ENCODE measurements around the gene LIPC.

LIPC gene

DNA sequence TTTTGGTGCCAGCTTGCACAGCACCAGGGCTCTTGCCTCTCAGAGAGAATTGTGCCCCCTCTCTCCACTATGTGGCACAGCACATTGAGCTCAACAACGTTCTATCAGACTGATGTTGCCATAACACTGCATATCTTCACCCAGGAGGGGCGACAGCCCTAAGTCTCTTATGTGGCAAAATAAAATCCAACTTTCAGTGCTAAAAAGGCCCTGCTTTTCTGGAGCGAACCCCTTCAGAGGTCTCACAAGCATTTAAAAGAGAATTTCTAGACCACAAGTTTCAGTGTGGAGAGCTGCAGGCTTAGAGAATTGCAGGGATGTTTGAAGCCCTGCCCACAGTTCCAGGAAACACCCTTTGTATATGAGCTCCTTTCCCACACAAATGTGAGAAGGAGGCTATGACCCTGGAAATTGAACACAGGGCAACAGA lies 85.5 kb downstream of the LIPC start:
- Histone ChIP-seq H3K9me3 (ENCODE audit: low read length) (no peaks in the 10 kb centered on the region), H3K4me3 (ENCODE audit: low read depth in 1 of 2, low read length in 2 of 2) (no peak overlapping the region), H3K9ac (ENCODE audit: low read length) (no peak overlapping the region), H3K36me3 (ENCODE audit: insufficient read depth, low read length) (no peaks in the 10 kb centered on the region), H3K27ac (ENCODE audit: low read depth, low read length) (no peak overlapping the region), H3K27me3 (ENCODE audit: control insufficient read depth in 1 of 2, insufficient read depth in 2 of 2, low read length in 2 of 2) (no peaks in the 10 kb centered on the region), H3K4me1 (ENCODE audit: insufficient read depth, low read length) (peaks cover 4% of the 10 kb centered on the region)

DNA sequence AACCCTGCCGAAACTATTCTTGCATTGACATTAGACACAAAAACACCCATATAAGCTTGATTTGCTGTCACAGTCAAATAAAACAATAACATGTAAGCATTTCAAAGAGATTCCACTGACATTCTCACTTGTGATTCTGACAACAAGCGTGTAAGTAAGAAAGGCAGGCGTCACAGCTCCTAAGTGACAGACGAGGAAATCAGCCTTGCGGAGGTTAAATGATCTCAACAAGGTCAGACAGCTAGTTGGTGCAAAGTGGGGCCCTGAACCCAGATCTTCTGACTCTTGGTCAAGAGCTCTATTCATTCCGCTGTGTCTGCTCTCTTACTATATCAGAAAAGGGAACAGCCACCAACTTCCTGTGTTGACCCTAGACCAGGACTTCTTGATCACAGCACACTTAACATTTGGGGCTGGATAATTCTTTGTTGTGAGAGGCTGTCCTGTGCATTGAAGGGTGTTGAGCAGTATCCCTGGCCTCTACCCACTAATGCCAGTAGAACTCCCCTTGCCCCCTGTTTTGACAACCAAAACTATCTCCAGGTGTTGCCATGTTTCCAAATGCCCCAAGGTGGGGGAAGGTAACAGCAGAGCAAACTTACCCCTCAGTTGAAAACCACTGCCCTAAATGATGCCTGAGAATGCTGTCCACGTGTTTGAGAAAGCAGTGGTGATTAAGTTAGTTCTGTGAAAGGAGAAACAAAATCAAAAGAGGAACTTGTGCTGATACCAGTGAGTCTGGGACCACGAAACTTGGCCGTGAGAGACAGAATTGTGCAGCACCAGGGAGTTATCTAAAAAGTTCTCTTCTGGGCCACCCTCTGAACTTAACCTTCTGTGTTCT lies 86.1 kb downstream of the LIPC start:
- no peaks in the 10 kb centered on the region for H3K9me3 ChIP-seq (ENCODE audit: low read length)
- no peaks in the 10 kb centered on the region for H3K36me3 ChIP-seq (ENCODE audit: insufficient read depth, low read length)
- H3K27me3 ChIP-seq (ENCODE audit: control insufficient read depth in 1 of 2, insufficient read depth in 2 of 2, low read length in 2 of 2) = no peaks in the 10 kb centered on the region
- H3K27ac ChIP-seq (ENCODE audit: low read depth, low read length) = no peak overlapping the region
- peaks cover 9% of the 10 kb centered on the region for H3K4me1 ChIP-seq (ENCODE audit: insufficient read depth, low read length)
- no peak overlapping the region for H3K4me3 ChIP-seq (ENCODE audit: low read depth in 1 of 2, low read length in 2 of 2)
- no peak overlapping the region for H3K9ac ChIP-seq (ENCODE audit: low read length)

GRCh38 chr15:58518626-58519025 lies 86.8 kb downstream of the LIPC start:
- peaks cover 9% of the 10 kb centered on the region for H3K4me1 ChIP-seq (ENCODE audit: insufficient read depth, low read length)
- no peak overlapping the region for H3K4me3 ChIP-seq (ENCODE audit: low read depth in 1 of 2, low read length in 2 of 2)
- no peaks in the 10 kb centered on the region for H3K36me3 ChIP-seq (ENCODE audit: insufficient read depth, low read length)
- no peak overlapping the region for H3K27ac ChIP-seq (ENCODE audit: low read depth, low read length)
- H3K27me3 ChIP-seq (ENCODE audit: control insufficient read depth in 1 of 2, insufficient read depth in 2 of 2, low read length in 2 of 2) = no peaks in the 10 kb centered on the region
- no peaks in the 10 kb centered on the region for H3K9me3 ChIP-seq (ENCODE audit: low read length)
- H3K9ac ChIP-seq (ENCODE audit: low read length) = no peak overlapping the region

DNA sequence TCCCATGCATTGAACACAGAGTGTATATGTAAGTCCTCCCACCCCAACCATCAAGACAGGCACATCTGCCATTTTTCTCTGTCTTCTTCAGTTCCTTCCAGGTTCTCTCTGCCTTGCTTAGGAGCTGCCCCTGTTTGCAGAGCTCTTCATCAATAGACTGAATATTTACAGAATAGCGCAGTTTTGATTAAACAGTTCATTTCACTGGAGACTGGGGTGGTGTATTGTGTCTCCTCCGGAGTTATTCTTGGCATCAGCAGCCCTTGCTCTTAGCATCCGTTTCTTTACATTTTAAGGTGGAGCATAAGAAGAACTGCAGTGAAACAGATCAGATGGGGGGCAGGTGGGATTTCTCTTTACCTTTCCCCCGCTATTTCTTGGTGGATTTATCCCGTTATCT lies 87.7 kb downstream of the LIPC start:
- no peak overlapping the region for H3K27ac ChIP-seq (ENCODE audit: low read depth, low read length)
- peaks cover 9% of the 10 kb centered on the region for H3K4me1 ChIP-seq (ENCODE audit: insufficient read depth, low read length)
- H3K27me3 ChIP-seq (ENCODE audit: control insufficient read depth in 1 of 2, insufficient read depth in 2 of 2, low read length in 2 of 2) = no peaks in the 10 kb centered on the region
- H3K4me3 ChIP-seq (ENCODE audit: low read depth in 1 of 2, low read length in 2 of 2) = no peak overlapping the region
- H3K9ac ChIP-seq (ENCODE audit: low read length) = no peak overlapping the region
- H3K36me3 ChIP-seq (ENCODE audit: insufficient read depth, low read length) = no peaks in the 10 kb centered on the region
- no peaks in the 10 kb centered on the region for H3K9me3 ChIP-seq (ENCODE audit: low read length)

- no peak overlapping the region for H3K27ac ChIP-seq (ENCODE audit: low read depth, low read length)
- no peak overlapping the region for H3K9ac ChIP-seq (ENCODE audit: low read length)
- no peaks in the 10 kb centered on the region for H3K27me3 ChIP-seq (ENCODE audit: control insufficient read depth in 1 of 2, insufficient read depth in 2 of 2, low read length in 2 of 2)
- peaks cover 9% of the 10 kb centered on the region for H3K4me1 ChIP-seq (ENCODE audit: insufficient read depth, low read length)
- H3K4me3 ChIP-seq (ENCODE audit: low read depth in 1 of 2, low read length in 2 of 2) = no peak overlapping the region
- H3K9me3 ChIP-seq (ENCODE audit: low read length) = no peaks in the 10 kb centered on the region
- no peaks in the 10 kb centered on the region for H3K36me3 ChIP-seq (ENCODE audit: insufficient read depth, low read length)
These were observed 88.7 kb downstream of the LIPC start for GRCh38 chr15:58520464-58520863.

DNA sequence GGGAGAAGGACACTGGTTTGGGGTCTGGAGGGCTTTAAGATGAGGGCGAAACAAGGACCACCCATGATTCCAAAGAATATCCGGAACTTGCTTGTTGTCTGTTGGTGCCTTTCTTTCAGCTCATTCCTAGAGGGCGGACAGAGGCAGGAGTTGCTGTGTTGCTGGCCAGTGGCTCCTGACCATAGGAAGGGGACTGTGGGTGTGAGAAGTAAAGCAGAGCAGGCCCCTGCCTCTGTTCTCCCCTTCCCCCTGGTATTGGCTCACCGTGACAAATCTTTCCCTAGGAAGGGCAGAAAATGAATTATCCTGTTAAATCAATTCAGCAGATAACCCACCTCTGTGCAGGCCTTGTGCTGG lies 89.1 kb downstream of the LIPC start:
- Histone ChIP-seq H3K9me3 (ENCODE audit: low read length) (no peaks in the 10 kb centered on the region), H3K27ac (ENCODE audit: low read depth, low read length) (no peak overlapping the region), H3K9ac (ENCODE audit: low read length) (no peak overlapping the region), H3K4me3 (ENCODE audit: low read depth in 1 of 2, low read length in 2 of 2) (no peak overlapping the region), H3K4me1 (ENCODE audit: insufficient read depth, low read length) (peaks cover 9% of the 10 kb centered on the region), H3K36me3 (ENCODE audit: insufficient read depth, low read length) (no peaks in the 10 kb centered on the region), H3K27me3 (ENCODE audit: control insufficient read depth in 1 of 2, insufficient read depth in 2 of 2, low read length in 2 of 2) (no peaks in the 10 kb centered on the region)

DNA sequence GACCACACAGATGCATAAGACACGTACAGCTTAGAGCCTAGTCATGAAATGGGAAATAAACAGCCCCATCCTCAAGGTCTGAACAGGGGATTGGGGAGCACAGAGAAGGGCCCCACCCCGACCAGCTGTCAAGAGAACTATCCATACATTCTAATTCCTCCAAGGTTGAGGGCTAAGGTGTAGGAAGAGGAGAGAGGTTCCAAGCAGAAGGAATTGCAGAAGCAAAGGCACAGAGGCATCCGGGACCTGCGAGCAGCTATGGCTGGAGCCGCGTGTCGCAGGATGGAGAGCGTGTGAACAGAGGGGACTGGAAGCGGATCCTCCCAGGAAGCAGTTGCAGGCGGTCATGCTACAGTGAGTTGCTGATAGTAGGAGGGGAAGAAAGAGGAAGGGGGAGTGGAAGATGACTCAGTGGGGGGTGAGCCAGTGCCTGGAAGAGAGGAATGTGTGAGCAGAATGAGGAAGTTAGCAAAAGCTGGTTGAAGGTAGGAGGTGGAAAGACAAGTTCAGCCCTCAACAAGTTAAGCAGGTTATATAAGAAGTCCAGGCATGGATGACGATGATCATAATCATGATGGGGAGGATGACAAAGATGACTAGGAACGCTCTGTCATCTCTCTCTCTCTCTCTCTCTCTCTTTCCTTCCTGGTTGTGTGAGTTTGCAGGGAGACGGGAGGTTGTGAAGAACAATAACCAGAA lies 89.7 kb downstream of the LIPC start:
- Histone ChIP-seq H3K9me3 (ENCODE audit: low read length) (no peaks in the 10 kb centered on the region), H3K27ac (ENCODE audit: low read depth, low read length) (no peak overlapping the region), H3K36me3 (ENCODE audit: insufficient read depth, low read length) (no peaks in the 10 kb centered on the region), H3K27me3 (ENCODE audit: control insufficient read depth in 1 of 2, insufficient read depth in 2 of 2, low read length in 2 of 2) (no peaks in the 10 kb centered on the region), H3K4me3 (ENCODE audit: low read depth in 1 of 2, low read length in 2 of 2) (no peak overlapping the region), H3K4me1 (ENCODE audit: insufficient read depth, low read length) (peaks cover 9% of the 10 kb centered on the region), H3K9ac (ENCODE audit: low read length) (no peak overlapping the region)

DNA sequence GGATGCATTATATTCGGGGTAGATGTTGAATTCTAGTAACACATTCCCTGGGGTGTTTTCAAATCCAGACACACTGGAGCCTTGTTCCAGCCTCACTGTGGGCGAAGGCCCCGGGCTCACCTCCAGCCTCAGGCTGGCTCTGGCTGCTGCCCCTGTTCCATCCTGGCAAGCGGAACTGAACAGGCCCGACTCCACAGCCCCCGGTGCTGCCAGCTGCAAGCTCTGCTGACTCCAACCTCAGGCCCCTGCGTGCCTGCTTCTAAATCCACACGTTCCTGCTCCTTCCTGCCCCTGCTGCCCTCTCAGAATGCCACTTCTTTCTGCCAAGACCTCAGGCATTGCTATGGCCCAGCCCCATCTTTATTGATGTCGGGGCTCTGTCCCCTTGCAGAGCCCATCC lies 90.6 kb downstream of the LIPC start:
- Histone ChIP-seq H3K27ac (ENCODE audit: low read depth, low read length) (no peak overlapping the region), H3K9ac (ENCODE audit: low read length) (no peak overlapping the region)

GRCh38 chr15:58522865-58523264 lies 91.1 kb downstream of the LIPC start:
- Histone ChIP-seq H3K36me3 (ENCODE audit: insufficient read depth, low read length) (no peaks in the 10 kb centered on the region), H3K27me3 (ENCODE audit: control insufficient read depth in 1 of 2, insufficient read depth in 2 of 2, low read length in 2 of 2) (no peaks in the 10 kb centered on the region), H3K9me3 (ENCODE audit: low read length) (no peaks in the 10 kb centered on the region), H3K27ac (ENCODE audit: low read depth, low read length) (no peak overlapping the region), H3K4me1 (ENCODE audit: insufficient read depth, low read length) (peaks cover 12% of the 10 kb centered on the region), H3K9ac (ENCODE audit: low read length) (no peak overlapping the region), H3K4me3 (ENCODE audit: low read depth in 1 of 2, low read length in 2 of 2) (no peak overlapping the region)

More for the DNA sequence above, 90.6 kb downstream of the LIPC start:
- Histone ChIP-seq H3K9me3 (ENCODE audit: low read length) (no peaks in the 10 kb centered on the region), H3K4me1 (ENCODE audit: insufficient read depth, low read length) (peaks cover 9% of the 10 kb centered on the region), H3K4me3 (ENCODE audit: low read depth in 1 of 2, low read length in 2 of 2) (no peak overlapping the region), H3K36me3 (ENCODE audit: insufficient read depth, low read length) (no peaks in the 10 kb centered on the region), H3K27me3 (ENCODE audit: control insufficient read depth in 1 of 2, insufficient read depth in 2 of 2, low read length in 2 of 2) (no peaks in the 10 kb centered on the region)

- no peaks in the 10 kb centered on the region for H3K27me3 ChIP-seq (ENCODE audit: control insufficient read depth in 1 of 2, insufficient read depth in 2 of 2, low read length in 2 of 2)
- H3K9ac ChIP-seq (ENCODE audit: low read length) = no peak overlapping the region
- no peaks in the 10 kb centered on the region for H3K36me3 ChIP-seq (ENCODE audit: insufficient read depth, low read length)
- H3K4me1 ChIP-seq (ENCODE audit: insufficient read depth, low read length) = peaks cover 19% of the 10 kb centered on the region
- H3K4me3 ChIP-seq (ENCODE audit: low read depth in 1 of 2, low read length in 2 of 2) = no peak overlapping the region
- no peaks in the 10 kb centered on the region for H3K9me3 ChIP-seq (ENCODE audit: low read length)
- H3K27ac ChIP-seq (ENCODE audit: low read depth, low read length) = no peak overlapping the region
These were observed 91.8 kb downstream of the LIPC start for GRCh38 chr15:58523634-58524033.

- H3K4me1 ChIP-seq (ENCODE audit: insufficient read depth, low read length) = peaks cover 19% of the 10 kb centered on the region
These were observed 92.5 kb downstream of the LIPC start for GRCh38 chr15:58524247-58524646.

More at GRCh38 chr15:58524247-58524646, 92.5 kb downstream of the LIPC start:
- no peak overlapping the region for H3K27ac ChIP-seq (ENCODE audit: low read depth, low read length)
- no peaks in the 10 kb centered on the region for H3K9me3 ChIP-seq (ENCODE audit: low read length)
- no peak overlapping the region for H3K4me3 ChIP-seq (ENCODE audit: low read depth in 1 of 2, low read length in 2 of 2)
- no peak overlapping the region for H3K9ac ChIP-seq (ENCODE audit: low read length)
- no peaks in the 10 kb centered on the region for H3K27me3 ChIP-seq (ENCODE audit: control insufficient read depth in 1 of 2, insufficient read depth in 2 of 2, low read length in 2 of 2)
- H3K36me3 ChIP-seq (ENCODE audit: insufficient read depth, low read length) = no peaks in the 10 kb centered on the region

Measured in muscle layer of colon (tissue), 2 donors.